ENCODE results near the gene FOXN3. TPM values are rescaled to one million over a fixed set of nuclear protein-coding genes. Genes with fewer than 3 reads are reported as not detected.

Gene FOXN3
- total and polyA plus RNA-seq, 2 donors (not counting 3 experiments of a cell fraction or from before 2014, with no cell fraction given): 16.9 to 41.8 TPM

DNA sequence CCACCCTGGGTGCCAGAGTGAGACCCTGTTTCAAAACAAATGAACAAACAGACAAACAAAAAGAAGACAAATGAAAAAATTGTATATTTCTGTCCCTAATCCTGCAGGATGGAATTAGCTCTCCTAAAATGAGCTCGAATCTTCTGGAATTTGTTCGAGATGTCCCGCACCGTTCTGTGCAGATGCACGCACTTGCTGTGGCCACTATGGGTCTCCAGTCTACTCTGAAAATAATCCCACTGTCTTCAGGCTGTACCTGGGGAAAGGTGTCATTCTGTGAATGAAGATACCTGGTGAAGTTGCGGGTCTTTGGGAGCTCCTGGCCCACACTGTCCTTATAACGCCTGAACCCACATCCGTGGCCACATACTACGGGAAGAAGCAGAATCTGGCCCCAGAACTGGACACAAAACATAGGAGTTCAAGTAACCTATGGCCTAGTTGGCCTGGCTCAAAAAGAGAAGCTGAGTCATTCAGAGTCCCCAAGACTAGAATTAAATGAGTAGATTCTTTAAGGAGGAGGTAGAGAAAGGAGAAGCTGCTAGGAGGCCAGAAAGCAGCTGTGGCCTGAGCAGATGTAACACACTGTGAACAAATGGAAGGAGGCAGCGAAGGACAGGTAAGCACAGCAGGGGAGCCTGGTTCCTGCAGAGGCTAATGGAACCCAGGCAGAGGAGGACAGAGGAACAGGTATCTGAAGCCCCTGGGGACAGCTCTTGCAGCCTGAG lies 108.6 kb downstream of the FOXN3 start:
- Histone ChIP-seq H3K4me3 (replicated peaks in 1 of 3; ENCODE audit: insufficient read depth in 1 of 3, low read depth in 1 of 3, low read length in 3 of 3) (no peak overlapping the region), H3K27ac (ENCODE audit: insufficient read depth, low read depth, low read length) (no peak overlapping the region), H3K27me3 (ENCODE audit: control insufficient read depth in 2 of 2, insufficient read depth in 2 of 2, low read length in 2 of 2) (no peaks in the 10 kb centered on the region), H3K9me3 (replicated peaks; ENCODE audit: control insufficient read depth, insufficient read depth, low read length) (no peaks in the 10 kb centered on the region), H3K9ac (replicated peaks; ENCODE audit: extremely low read depth, insufficient read depth, low read length) (no peak overlapping the region), H3K36me3 (ENCODE audit: control insufficient read depth in 2 of 2, extremely low read depth in 1 of 2, insufficient read depth in 2 of 2, low read length in 2 of 2) (no peaks in the 10 kb centered on the region), H3K4me1 (ENCODE audit: control insufficient read depth, extremely low read depth, insufficient read depth, low read length) (peaks cover 22% of the 10 kb centered on the region), H2AFZ (ENCODE audit: low read depth, low read length) (no peak overlapping the region), H3K79me2 (ENCODE audit: control insufficient read depth, insufficient read depth, low read length) (no peaks in the 10 kb centered on the region), H3K4me2 (ENCODE audit: insufficient read depth, low read length) (no peak overlapping the region), H4K20me1 (replicated peaks; ENCODE audit: control insufficient read depth, extremely low read depth, insufficient read depth, low read length) (no peaks in the 10 kb centered on the region), H3K9me1 (replicated peaks; ENCODE audit: control insufficient read depth, extremely low read depth, insufficient read depth, low read length) (no peaks in the 10 kb centered on the region)
- FAIRE-seq (no peak), DNase-seq (ENCODE audit: low read depth, low spot score) (no peak)
- dilution Hi-C loops (cut with MboI; ENCODE audit: extremely low pct_ligation_motif_present, low sequenced_read_pairs) (no loop called here), intact Hi-C loops (cut with micrococcal nuclease) (no loop called here)
- TF ChIP-seq, protein P1, sequence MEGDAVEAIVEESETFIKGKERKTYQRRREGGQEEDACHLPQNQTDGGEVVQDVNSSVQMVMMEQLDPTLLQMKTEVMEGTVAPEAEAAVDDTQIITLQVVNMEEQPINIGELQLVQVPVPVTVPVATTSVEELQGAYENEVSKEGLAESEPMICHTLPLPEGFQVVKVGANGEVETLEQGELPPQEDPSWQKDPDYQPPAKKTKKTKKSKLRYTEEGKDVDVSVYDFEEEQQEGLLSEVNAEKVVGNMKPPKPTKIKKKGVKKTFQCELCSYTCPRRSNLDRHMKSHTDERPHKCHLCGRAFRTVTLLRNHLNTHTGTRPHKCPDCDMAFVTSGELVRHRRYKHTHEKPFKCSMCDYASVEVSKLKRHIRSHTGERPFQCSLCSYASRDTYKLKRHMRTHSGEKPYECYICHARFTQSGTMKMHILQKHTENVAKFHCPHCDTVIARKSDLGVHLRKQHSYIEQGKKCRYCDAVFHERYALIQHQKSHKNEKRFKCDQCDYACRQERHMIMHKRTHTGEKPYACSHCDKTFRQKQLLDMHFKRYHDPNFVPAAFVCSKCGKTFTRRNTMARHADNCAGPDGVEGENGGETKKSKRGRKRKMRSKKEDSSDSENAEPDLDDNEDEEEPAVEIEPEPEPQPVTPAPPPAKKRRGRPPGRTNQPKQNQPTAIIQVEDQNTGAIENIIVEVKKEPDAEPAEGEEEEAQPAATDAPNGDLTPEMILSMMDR (IDR thresholded peaks at IDR 0.05; ENCODE audit: extremely low read depth in 1 of 2, insufficient read depth in 1 of 2, low read depth in 1 of 2, low read length in 2 of 2): no peak
- TF ChIP-seq POLR2AphosphoS5 (IDR thresholded peaks at IDR 0.05; ENCODE audit: insufficient read depth, low read depth, low read length): no peak
- TF ChIP-seq POLR2A (IDR thresholded peaks at IDR 0.05; ENCODE audit: low read depth, low read length): no peak
- no peak for TF ChIP-seq FOS (IDR thresholded peaks at IDR 0.05; ENCODE audit: borderline replicate concordance, insufficient read depth, low read length)
- no peak for TF ChIP-seq EZH2 (IDR thresholded peaks at IDR 0.05; ENCODE audit: borderline replicate concordance, low read depth, low read length, severe bottlenecking)
- TF ChIP-seq GATA2 (IDR thresholded peaks at IDR 0.05; ENCODE audit: insufficient read depth, insufficient read length, low read depth, low read length): no peak
- no peak for TF ChIP-seq MAX (IDR thresholded peaks at IDR 0.05; ENCODE audit: insufficient read depth, insufficient read length)
- POLR2A ChIA-PET: no interaction called here
- CTCF ChIA-PET: interaction anchor here (0.6 to 1.6 kb wide), 2 partner anchors 11 to 40 kb away, joined by 3 to 4 read pairs; no protein-coding TSS in a partner anchor
- no TSS peak for BruUV-seq (replicated peaks)
